ENCODE results near the gene NKX3-2.

Gene NKX3-2

GRCh38 chr4:13498469-13498868 lies 45.8 kb downstream of the NKX3-2 start:
- DNase-seq (ENCODE audit: low read depth), result no peak

- no peak for DNase-seq (ENCODE audit: low read depth)
Observed at GRCh38 chr4:13496605-13497004, 47.7 kb downstream of the NKX3-2 start.

GRCh38 chr4:13495753-13496152 lies 48.6 kb downstream of the NKX3-2 start:
- DNase-seq (ENCODE audit: low read depth), result no peak

- no peak for DNase-seq (ENCODE audit: low read depth)
Observed at GRCh38 chr4:13493793-13494192, 50.5 kb downstream of the NKX3-2 start.

- DNase-seq (ENCODE audit: low read depth), result no peak
Observed at GRCh38 chr4:13492747-13493146, 51.6 kb downstream of the NKX3-2 start.

All from GM04504 (cell line).